HepG2 (cell line): ENCODE results near the gene NT5C1A.

Experiments used
- EZH2 ChIP-seq: conservative IDR thresholded peaks from 2 replicates; pipeline ENCODE4 v1.6.1; 2012; ENCODE audit warnings: mild to moderate bottlenecking, low read depth, low read length, moderate library complexity
- JUNB ChIP-seq: sonication (generic); formaldehyde crosslinking; IDR thresholded peaks from 2 replicates; pipeline ENCODE4 v1.8.0; 2022; ENCODE audit warnings: missing genetic modification reagents, mild to moderate bottlenecking, borderline replicate concordance
- RFX1 ChIP-seq: fragments of 450-650 bp; IDR thresholded peaks from 2 replicates; pipeline ENCODE4 v1.6.1; 2017
- ZNF225 ChIP-seq: sonication (generic); formaldehyde crosslinking; IDR thresholded peaks from 2 replicates; pipeline ENCODE4 v1.4.0; 2020; ENCODE audit warnings: mild to moderate bottlenecking, missing genetic modification reagents

DNA sequence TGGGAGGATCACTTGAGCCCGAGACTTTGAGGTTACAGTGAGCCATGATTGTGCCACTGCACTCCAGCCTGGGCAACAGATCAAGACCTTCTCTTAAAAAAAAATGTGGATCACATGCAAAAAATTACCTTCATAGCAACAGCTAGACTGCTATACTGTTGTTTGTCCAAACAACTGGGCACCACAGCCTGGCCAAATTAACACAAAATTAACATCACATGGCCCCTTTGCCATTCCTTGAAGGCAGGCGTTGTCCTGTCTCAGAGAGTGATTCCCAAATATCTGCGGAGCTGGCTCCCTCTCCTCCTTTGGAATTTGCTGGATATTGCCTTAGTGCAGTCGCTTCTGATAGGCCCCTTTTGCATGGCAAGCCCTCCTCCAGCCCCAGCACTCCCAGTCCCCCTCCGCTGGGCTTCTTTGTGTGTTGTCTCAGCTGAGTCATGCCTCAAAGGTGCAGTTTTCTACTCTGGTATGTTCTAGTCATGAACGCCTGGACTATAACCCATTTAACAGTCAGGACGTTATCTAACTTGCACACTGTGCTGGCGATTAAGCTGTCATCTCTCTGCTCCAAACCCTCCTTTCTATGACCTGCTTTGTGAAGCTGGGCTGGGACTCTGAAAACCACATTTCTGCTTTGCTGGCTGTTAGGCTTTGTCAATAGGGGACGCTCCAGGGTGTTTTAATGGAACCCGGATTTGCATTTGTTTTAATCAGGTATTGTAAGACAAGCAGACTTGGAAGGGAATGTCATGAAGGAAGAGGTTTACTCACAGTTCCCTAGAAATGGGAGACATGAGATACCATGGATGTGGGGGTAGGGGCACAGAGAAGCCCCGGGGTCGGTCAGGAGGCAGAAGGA lies 39.4 kb upstream of the NT5C1A start:
- TF ChIP-seq ZNF225 (CRISPR knock-in tag) (no peak), EZH2 (no peak), RFX1 (no peak), JUNB (no peak)
